Brain microvascular endothelial cell (primary cell): ENCODE measurements around the gene CNIH3.

Experiments
- DNase-seq: peaks from one replicate; pipeline ENCODE4 v3.0.0-alpha.2; 2020
- H3K27ac ChIP-seq: fragments of 250-450 bp; sonication (Bioruptor Pico); 2 replicates; pipeline ENCODE4 v1.5.1; 2020; ENCODE audit warnings: mild to moderate bottlenecking, moderate library complexity
- H3K27me3 ChIP-seq: fragments of 250-450 bp; sonication (Bioruptor Pico); replicated peaks from 2 replicates; pipeline ENCODE4 v1.5.1; 2020; ENCODE audit warnings: mild to moderate bottlenecking
- H3K36me3 ChIP-seq: fragments of 250-450 bp; sonication (Bioruptor Pico); replicated peaks from 2 replicates; pipeline ENCODE4 v1.5.1; 2020; ENCODE audit warnings: mild to moderate bottlenecking
- H3K4me3 ChIP-seq: 2 replicates; pipeline ENCODE4 v1.5.1; 2011; ENCODE audit warnings: low read depth, mild to moderate bottlenecking, control low read depth, low read length, moderate library complexity
- CTCF ChIP-seq: IDR thresholded peaks from 2 replicates; pipeline ENCODE4 v1.5.1; 2011; ENCODE audit warnings: low read depth, mild to moderate bottlenecking, moderate library complexity, low read length, control low read depth, inconsistent platforms; ENCODE audit errors: missing control alignments
- in situ Hi-C: cut with HindIII; loops from 2 replicates; pipeline ENCODE4 v1.10.0; 2017; ENCODE audit warnings: low sequenced_read_pairs, low pct_ligation_motif_present

CNIH3 gene

GRCh38 chr1:224724566-224724965, 108.4 kb downstream of the CNIH3 start:
- Histone ChIP-seq H3K27ac (no peak overlapping the region), H3K4me3 (no peak overlapping the region), H3K36me3 (no peaks in the 10 kb centered on the region), H3K27me3 (no peaks in the 10 kb centered on the region)
- in situ Hi-C loops, result no loop called here
- no peak for TF ChIP-seq CTCF
- no peak for DNase-seq

GRCh38 chr1:224726441-224727182, 110.5 kb downstream of the CNIH3 start:
- no peaks in the 10 kb centered on the region for H3K36me3 ChIP-seq
- DNase-seq, result peak; percentile 91
- TF ChIP-seq CTCF, result no peak
- H3K27ac ChIP-seq, result peak overlapping the region; percentile 40
- no peaks in the 10 kb centered on the region for H3K27me3 ChIP-seq
- in situ Hi-C loops, result no loop called here
- H3K4me3 ChIP-seq, result no peak overlapping the region

GRCh38 chr1:224727351-224728289, 111.5 kb downstream of the CNIH3 start:
- Histone ChIP-seq H3K27me3 (no peaks in the 10 kb centered on the region), H3K27ac (peak overlapping the region; percentile 40), H3K4me3 (no peak overlapping the region), H3K36me3 (no peaks in the 10 kb centered on the region)
- DNase-seq, result no peak
- in situ Hi-C loops, result no loop called here
- no peak for TF ChIP-seq CTCF

GRCh38 chr1:224730540-224730939, 114.4 kb downstream of the CNIH3 start:
- in situ Hi-C loops, result no loop called here
- no peaks in the 10 kb centered on the region for H3K36me3 ChIP-seq
- no peak for TF ChIP-seq CTCF
- H3K27me3 ChIP-seq, result no peaks in the 10 kb centered on the region
- H3K27ac ChIP-seq, result no peak overlapping the region
- no peak overlapping the region for H3K4me3 ChIP-seq
- DNase-seq, result no peak

- H3K27me3 ChIP-seq, result no peaks in the 10 kb centered on the region
- no peak overlapping the region for H3K27ac ChIP-seq
- H3K36me3 ChIP-seq, result no peaks in the 10 kb centered on the region
- in situ Hi-C loops, result no loop called here
- H3K4me3 ChIP-seq, result no peak overlapping the region
- TF ChIP-seq CTCF, result no peak
- no peak for DNase-seq
Measured at GRCh38 chr1:224730965-224731364, 114.8 kb downstream of the CNIH3 start.
